Erythroblast (primary cell): ENCODE data around the gene ZIM2.

Experiments
- GATA1 ChIP-seq: IDR thresholded peaks from 2 replicates; pipeline ENCODE4 v1.6.1; 2011; ENCODE audit warnings: low read depth, mild to moderate bottlenecking, control low read depth, low read length, moderate library complexity
- POLR2A ChIP-seq: IDR thresholded peaks from 2 replicates; pipeline ENCODE4 v1.6.1; 2011; ENCODE audit warnings: mild to moderate bottlenecking, low read length

GRCh38 chr19:56835401-56835800 is 5.1 kb downstream of the ZIM2 start:
- TF ChIP-seq POLR2A (no peak), GATA1 (no peak)
